GM11168 (cell line): ENCODE data around the gene CDK14.

Experiments used
- in situ Hi-C: fragments of 300-500 bp; cut with MboI; formaldehyde crosslinking; loops from one replicate; pipeline ENCODE4 v1.12.0; 2022; ENCODE audit warnings: low sequenced_read_pairs; ENCODE audit not compliant: unreplicated experiment

Gene CDK14

GRCh38 chr7:90626013-90626412 is 29.9 kb downstream of the CDK14 start:
- in situ Hi-C loops = loop anchor here (25.0 kb wide), 1 partner anchor 164 kb away; the partner anchor contains the start of gene PTTG1IP2

DNA sequence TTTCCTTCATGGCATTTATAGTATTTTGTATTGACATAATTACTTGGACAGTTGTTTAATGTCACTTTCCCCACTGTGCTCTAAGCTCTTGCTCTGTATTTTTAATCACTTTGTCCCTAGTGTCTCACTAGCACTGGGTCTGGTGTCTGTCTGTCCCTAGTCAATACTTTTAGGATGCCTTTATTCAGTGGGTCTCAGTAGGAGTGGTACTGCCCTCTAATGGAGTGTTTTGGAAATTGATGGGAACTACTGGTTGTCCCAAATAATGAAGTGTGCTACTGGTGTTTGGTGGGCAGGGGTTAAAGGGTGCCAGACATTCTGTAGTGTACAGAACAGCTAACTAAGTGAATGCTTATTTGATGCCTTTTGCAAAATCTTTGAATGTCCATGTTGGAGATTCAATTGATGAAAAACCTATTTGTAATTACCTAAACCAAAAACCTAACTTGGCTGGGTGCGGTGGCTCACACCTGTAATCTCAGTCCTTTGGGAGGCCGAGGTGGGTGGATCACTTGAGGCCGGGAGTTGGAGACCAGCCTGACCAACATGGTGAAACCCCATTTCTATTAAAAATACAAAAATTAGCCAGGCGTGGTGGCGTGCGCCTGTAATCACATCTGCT is 33.3 kb downstream of the CDK14 start:
- in situ Hi-C loops = loop anchor here (25.0 kb wide), 1 partner anchor 167 kb away; the partner anchor contains the start of gene PTTG1IP2

- in situ Hi-C loops = loop anchor here (25.0 kb wide), 1 partner anchor 169 kb away; the partner anchor contains the start of gene PTTG1IP2
These were observed 35.4 kb downstream of the CDK14 start for GRCh38 chr7:90631502-90631901.

GRCh38 chr7:90639683-90640082 is 43.6 kb downstream of the CDK14 start:
- in situ Hi-C loops = loop anchor here (25.0 kb wide), 1 partner anchor 177 kb away; the partner anchor contains the start of gene PTTG1IP2

DNA sequence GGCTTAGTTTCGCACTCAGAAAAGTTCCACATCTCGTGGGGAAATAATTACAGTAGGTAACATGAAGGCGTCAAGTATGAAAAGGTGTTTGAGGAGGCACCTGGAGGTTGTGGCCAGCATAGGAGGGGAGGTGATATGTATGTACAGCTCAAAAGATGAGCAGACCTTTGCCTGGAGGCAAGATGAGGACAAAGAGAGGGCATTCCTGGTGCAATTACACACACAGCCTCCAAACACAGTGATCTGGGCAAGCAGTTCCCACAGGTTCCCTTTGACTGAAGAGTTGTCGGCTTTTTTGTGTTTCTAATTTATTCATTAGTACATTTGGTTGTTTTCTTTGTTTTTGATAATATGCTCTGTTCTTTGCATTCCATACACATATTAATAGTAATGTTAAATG is 46.9 kb downstream of the CDK14 start:
- in situ Hi-C loops = loop anchor here (25.0 kb wide), 1 partner anchor 181 kb away; the partner anchor contains the start of gene PTTG1IP2

DNA sequence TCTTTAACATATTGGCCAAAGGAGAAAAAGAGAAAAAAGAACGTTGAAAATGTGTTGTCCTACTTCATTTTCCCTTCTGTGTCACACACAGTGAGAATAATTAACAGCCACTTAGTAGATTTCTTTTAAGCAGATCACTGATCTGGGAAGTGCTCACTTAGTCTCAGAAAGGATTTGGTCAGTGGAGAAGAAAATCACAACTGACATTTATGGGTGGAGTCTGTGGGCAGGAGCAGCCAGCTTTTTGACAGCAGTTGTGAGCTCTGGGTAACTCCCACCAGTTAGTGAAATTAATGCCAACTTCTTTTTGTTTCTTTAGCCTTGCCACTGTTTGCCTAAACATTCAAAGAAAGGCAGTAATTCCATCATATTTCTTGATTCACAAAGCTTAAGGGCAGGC is 49.7 kb downstream of the CDK14 start:
- in situ Hi-C loops = loop anchor here (25.0 kb wide), 1 partner anchor 183 kb away; the partner anchor contains the start of gene PTTG1IP2

DNA sequence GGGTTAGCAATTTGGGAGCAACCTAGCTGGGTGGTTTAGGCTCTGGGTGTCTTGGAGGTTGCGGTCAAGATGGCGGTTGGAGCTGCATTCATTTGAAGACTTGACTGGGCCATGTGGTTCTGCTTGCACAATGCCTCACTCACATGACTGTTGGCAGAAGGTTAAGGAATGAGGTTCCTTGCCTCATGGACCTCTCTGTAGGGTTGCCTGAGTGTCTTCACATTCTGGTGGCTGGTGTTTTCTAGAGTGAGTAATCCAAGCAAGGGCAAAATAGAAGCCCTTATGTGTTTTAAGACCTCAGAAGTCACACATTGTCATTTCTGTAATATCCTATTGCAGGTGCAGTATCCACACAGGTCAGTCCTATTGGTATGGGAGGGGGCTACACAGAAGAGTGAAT is 52.0 kb downstream of the CDK14 start:
- in situ Hi-C loops = loop anchor here (25.0 kb wide), 1 partner anchor 186 kb away; the partner anchor contains the start of gene PTTG1IP2

GRCh38 chr7:90648834-90649233 is 52.7 kb downstream of the CDK14 start:
- in situ Hi-C loops = loop anchor here (25.0 kb wide), 1 partner anchor 187 kb away; the partner anchor contains the start of gene PTTG1IP2

DNA sequence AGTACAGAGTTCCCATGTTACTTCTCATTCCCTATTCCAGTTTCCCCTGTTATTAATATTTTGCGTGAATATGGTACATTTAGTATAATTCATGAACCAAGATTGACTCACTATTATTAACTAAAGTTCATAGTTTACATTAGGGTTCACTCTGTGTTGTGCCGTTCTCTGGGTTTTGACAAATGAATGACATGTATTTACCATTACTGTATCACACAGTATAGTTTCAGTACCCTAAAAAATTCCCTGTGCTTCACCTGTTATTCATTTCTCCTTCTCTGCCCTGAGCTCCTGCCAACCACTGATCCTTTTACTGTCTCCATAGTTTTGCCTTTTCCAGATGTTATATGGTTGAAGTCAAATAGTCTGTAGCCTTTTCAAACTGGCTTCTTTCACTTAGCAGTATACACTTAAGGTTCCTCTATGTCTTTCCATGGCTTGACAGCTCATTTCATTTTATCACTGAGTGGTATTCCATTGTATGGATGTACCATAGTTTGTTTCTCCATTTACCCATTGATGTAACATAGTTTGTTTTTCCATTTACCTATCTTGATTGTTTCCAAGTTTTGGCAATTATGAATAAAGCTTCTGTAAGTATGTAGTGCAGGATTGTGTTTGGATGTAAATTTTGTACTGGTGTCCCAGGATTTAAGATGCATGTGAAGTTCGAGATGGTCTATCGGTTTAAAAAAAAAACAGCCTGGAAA is 58.8 kb downstream of the CDK14 start:
- in situ Hi-C loops = no loop called here

- in situ Hi-C loops = no loop called here
These were observed 59.4 kb downstream of the CDK14 start for GRCh38 chr7:90655566-90655965.

DNA sequence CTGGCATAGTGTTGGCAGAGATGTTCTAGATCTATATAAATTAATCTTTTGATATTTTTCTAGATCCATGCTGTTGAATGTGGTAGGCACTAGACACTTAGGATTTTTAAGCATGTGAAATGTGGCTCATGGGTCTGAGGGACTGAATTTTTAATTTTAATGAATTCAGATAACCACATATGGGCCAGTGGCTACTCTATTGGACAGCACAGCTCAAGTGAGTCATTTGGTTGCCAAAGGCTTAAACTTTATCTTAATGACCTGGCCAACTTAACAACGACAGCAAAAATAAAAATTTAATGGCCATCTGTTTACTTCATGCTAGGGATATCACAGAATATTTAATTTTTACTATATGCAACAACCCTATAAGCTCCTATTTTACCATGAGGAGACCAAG is 61.4 kb downstream of the CDK14 start:
- in situ Hi-C loops = no loop called here

DNA sequence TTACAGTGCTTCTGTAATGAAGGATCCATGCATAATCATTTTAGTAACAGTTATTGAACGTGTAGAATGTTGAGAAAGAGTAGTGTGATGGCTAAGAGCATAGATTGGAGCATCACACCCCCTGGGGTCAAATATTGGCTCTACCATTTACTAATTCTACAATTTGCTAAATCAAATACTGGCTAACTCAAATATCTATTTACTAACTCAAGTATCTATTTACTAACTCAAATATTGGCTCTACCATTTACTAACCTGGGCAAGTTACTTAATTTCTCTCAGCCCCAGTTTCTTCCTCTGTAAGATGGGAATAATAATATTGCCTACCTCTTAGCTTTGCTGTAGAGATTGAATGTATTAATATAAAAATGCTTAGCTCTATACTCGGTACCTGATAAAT is 64.0 kb downstream of the CDK14 start:
- in situ Hi-C loops = no loop called here

DNA sequence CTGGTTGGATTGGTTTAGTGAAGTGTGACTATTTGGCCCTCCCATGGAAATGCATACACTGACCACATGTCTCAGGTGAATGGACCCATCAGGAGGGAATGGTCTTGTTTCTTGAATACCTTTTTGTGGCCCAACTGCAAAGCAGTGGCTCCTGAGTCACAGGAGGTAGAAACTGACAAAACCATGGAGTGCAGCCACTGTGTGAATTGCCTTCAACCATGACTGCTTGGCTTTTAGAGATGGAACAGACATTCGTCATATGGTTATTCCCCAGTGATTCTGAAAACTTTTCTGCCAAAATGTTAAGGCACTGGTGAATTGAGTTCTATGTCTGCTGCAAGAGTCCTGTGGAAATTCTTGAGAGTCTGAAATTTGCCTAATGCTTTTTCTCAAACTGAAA is 64.7 kb downstream of the CDK14 start:
- in situ Hi-C loops = no loop called here

DNA sequence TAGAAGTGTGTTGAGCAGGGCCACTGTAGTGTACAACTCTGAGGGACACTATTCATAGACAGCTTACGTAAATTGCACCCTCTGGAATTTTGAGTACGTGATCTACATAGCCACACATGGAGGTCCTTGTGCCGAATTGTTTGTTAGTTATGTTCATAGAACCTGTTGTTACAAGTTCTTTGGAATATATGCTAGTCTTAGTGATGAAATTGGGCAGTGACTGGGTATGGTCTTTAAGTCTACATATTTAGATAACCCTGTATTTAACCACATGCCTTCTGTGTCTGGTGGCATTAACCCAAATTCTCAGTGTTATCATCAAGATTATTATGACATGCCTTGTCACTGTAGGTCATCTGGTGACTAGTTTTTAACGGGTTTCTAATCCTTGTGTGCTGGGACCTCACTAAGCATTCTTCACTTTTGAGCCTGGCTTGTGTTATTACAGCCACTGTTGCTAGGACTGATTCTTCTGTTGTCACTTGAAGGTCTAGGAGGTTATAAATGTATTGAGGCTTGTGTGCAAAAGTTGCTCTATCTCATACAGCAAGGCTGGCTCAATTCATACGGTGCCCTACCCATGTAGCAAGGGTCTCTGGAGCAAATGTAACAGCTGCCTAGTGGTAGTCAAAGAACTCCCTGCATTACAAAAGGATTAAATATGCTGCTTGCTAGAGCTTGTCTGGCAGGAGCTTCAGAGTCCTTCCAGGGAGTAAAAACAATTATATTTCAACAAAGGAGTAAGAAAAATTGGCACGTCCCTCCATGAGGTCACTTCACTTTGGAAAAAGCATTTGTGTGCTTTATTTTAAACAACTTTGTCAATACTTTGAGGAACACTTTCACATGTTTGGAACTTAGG is 65.4 kb downstream of the CDK14 start:
- in situ Hi-C loops = no loop called here

GRCh38 chr7:90663176-90663575 is 67.1 kb downstream of the CDK14 start:
- in situ Hi-C loops = no loop called here

GRCh38 chr7:90666186-90666585 is 70.1 kb downstream of the CDK14 start:
- in situ Hi-C loops = no loop called here

DNA sequence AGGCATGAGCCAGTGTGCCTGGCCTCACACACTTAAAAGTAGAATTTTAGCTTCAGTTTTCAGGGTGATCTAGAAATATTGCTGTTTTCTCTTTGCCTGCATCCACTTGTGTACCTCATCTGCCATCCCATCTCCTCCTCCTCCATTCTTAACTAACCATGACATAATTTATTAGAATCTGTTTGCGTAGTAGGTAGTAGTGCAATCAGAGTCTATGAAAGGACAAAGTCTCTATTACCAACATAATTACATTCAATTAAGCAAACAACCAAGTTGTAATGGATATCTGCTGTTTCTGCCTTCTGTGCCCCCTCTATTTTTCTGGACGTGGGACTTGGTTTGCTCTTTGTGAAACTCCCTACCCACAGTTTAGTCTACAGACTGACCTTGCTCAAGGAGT is 72.9 kb downstream of the CDK14 start:
- in situ Hi-C loops = no loop called here

DNA sequence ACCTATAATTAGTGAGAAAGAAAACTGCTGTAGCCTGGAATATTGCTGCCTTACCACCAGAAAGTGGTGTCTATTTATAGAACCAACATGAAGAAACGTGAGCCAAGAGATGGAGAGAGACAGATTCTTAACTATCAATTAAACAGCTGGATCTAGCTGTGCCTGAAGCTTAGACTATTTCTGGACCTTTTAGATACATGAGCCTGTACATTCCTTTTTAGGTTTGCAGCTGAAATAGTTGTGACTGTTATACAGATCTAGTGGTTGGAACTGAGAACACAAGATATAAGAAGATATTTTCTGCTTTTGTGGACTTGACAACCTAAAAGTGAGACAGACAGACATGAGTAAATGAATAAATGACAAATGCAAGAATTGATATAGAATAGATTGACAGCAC is 73.4 kb downstream of the CDK14 start:
- in situ Hi-C loops = no loop called here

- in situ Hi-C loops = no loop called here
These were observed 75.5 kb downstream of the CDK14 start for GRCh38 chr7:90671571-90671970.

DNA sequence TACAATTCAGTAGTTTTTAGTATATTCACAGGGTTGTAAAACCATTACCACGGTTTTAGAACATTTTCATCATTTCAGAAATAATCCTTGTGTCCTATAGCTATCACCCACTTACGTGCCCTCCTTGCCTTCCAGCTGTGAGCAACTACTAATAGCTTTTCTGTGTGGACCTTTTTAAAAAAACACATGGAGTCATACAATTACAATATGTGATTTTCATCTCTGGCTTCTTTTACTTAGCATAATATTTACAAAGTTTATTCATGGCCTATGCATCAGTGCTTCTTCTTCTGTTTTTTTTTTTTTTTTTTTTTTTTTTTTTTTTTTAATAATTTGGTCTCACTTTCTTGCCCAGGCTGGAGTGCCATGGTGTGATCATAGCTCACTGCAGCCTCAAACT is 76.1 kb downstream of the CDK14 start:
- in situ Hi-C loops = no loop called here

GRCh38 chr7:90674625-90675024 is 78.5 kb downstream of the CDK14 start:
- in situ Hi-C loops = no loop called here
